Measurements from ENCODE around the gene CHMP6.

GRCh38 chr17:81022344-81022676 is 30.7 kb downstream of the CHMP6 start:
- TF ChIP-seq CTCF (IDR thresholded peaks at IDR 0.05; ENCODE audit: low read depth, low read length, missing input control) (no peak), TAF1 (conservative IDR thresholded peaks at IDR 0.05) (no peak), RAD21 (IDR thresholded peaks at IDR 0.05) (no peak), JUND (IDR thresholded peaks at IDR 0.05) (no peak), ATF3 (IDR thresholded peaks at IDR 0.05) (no peak), HNF4G (IDR thresholded peaks at IDR 0.05) (no peak), SP1 (IDR thresholded peaks at IDR 0.05) (no peak), GABPA (IDR thresholded peaks at IDR 0.05 in 1 of 2, conservative IDR thresholded peaks at IDR 0.05 in 1 of 2) (no peak), MAX (IDR thresholded peaks at IDR 0.05) (no peak), HNF4A (conservative IDR thresholded peaks at IDR 0.05) (no peak), REST (IDR thresholded peaks at IDR 0.05) (no peak), EGR1 (IDR thresholded peaks at IDR 0.05; ENCODE audit: low read depth in 2 of 2) (no peak), YY1 (IDR thresholded peaks at IDR 0.05) (no peak)

Data from liver (tissue), 3 donors.